Measurements from ENCODE around the gene ALLC. TPM values are rescaled to one million over a fixed set of nuclear protein-coding genes. Genes with fewer than 3 reads are reported as not detected.
A peak's percentile ranks its signal among the peaks of the same experiment; 100 is the strongest.

The ALLC gene
- total and polyA plus RNA-seq, 4 donors, result 0.09 to 1.4 (median 0.74) TPM

DNA sequence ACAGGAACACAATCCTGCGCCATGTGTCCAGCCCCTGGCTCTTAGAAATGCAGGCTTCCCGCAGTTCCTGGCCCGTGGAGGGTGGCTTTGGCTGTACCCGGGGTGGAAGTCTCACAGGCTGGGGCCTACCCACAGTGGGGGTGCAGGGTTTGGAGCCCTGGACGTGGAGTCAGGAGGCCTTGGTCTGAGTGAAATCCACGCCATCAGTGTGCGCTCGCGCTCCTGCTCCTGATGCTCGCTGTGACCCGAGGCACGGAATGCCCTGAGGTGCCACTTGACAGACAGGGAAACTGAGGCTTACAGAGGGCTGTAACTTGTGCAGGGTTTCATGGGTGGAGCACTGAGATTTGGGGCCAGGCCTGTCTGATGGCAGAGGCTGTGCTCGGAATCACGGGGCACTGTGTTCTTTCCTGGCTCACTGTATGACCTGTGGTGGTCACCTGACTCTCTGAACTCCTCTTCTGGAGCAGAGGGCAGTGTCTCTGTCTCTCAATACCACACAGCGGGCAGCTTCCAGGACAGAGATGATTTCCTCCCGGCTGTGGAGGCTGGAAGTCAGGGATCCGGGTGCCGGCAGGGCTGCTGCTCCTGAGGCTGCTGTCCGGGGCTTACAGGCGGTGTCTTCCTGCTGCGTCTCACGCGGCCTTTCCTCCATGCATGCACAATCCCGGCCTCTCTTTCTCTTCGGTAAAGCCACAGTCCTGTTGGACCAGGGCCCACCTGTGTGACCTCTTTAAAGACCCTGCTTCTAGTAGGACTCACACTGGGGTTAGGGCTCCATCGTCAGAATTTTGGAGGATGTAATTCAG is 25.9 kb upstream of the ALLC start:
- Histone ChIP-seq H3K27me3 (ENCODE audit: control insufficient read depth in 4 of 4, insufficient read depth in 4 of 4, low read length in 3 of 4) (no peaks in the 10 kb centered on the region), H3K27ac (ENCODE audit: low read depth in 1 of 2, low read length in 2 of 2) (no peak overlapping the region), H3K36me3 (ENCODE audit: control insufficient read depth in 4 of 4, insufficient read depth in 3 of 4, low read depth in 1 of 4, low read length in 3 of 4) (no peaks in the 10 kb centered on the region), H3K9ac (ENCODE audit: low read depth in 1 of 2, low read length in 2 of 2) (no peak overlapping the region), H3K4me3 (ENCODE audit: low read depth in 1 of 3, low read length in 3 of 3) (no peak overlapping the region), H3K9me3 (ENCODE audit: control insufficient read depth in 4 of 4, low read length in 3 of 4) (no peaks in the 10 kb centered on the region), H3K4me1 (ENCODE audit: control insufficient read depth in 4 of 4, insufficient read depth in 4 of 4, low read length in 3 of 4) (no peaks in the 10 kb centered on the region)
- peak; percentile 23 for DNase-seq (ENCODE audit: low spot score)
- 91% methylated on average over 26 of the region's 26 CpGs for WGBS
- TF ChIP-seq HNF4A (conservative IDR thresholded peaks at IDR 0.05), result no peak
- TF ChIP-seq ZBTB33 (IDR thresholded peaks at IDR 0.05), result no peak
- no peak for TF ChIP-seq JUND (IDR thresholded peaks at IDR 0.05)
- no peak for TF ChIP-seq ATF3 (IDR thresholded peaks at IDR 0.05)

- Histone ChIP-seq H3K4me3 (ENCODE audit: low read depth in 1 of 3, low read length in 3 of 3) (no peak overlapping the region), H3K9me3 (ENCODE audit: control insufficient read depth in 4 of 4, low read length in 3 of 4) (no peaks in the 10 kb centered on the region), H3K27ac (ENCODE audit: low read depth in 1 of 2, low read length in 2 of 2) (no peak overlapping the region), H3K27me3 (ENCODE audit: control insufficient read depth in 4 of 4, insufficient read depth in 4 of 4, low read length in 3 of 4) (no peaks in the 10 kb centered on the region), H3K4me1 (ENCODE audit: control insufficient read depth in 4 of 4, insufficient read depth in 4 of 4, low read length in 3 of 4) (no peaks in the 10 kb centered on the region), H3K36me3 (ENCODE audit: control insufficient read depth in 4 of 4, insufficient read depth in 3 of 4, low read depth in 1 of 4, low read length in 3 of 4) (no peaks in the 10 kb centered on the region), H3K9ac (ENCODE audit: low read depth in 1 of 2, low read length in 2 of 2) (no peak overlapping the region)
- 79% methylated on average over 33 of the region's 33 CpGs for WGBS
- no peak for TF ChIP-seq RAD21 (IDR thresholded peaks at IDR 0.05)
- no peak for TF ChIP-seq ATF3 (IDR thresholded peaks at IDR 0.05)
- no peak for TF ChIP-seq REST (IDR thresholded peaks at IDR 0.05)
- TF ChIP-seq NR2F2 (IDR thresholded peaks at IDR 0.05), result no peak
- no peak for TF ChIP-seq FOXA1 (IDR thresholded peaks at IDR 0.05)
- no peak for TF ChIP-seq FOXA2 (IDR thresholded peaks at IDR 0.05)
- TF ChIP-seq TAF1 (conservative IDR thresholded peaks at IDR 0.05), result no peak
- TF ChIP-seq MAX (IDR thresholded peaks at IDR 0.05), result no peak
- no peak for TF ChIP-seq SP1 (IDR thresholded peaks at IDR 0.05)
- no peak for TF ChIP-seq YY1 (IDR thresholded peaks at IDR 0.05)
- peak; percentile 22 for DNase-seq (ENCODE audit: low spot score)
Measured at GRCh38 chr2:3633089-3633981, 24.7 kb upstream of the ALLC start.

All from liver (tissue), 9 donors.